Erythroblast (primary cell): ENCODE measurements around the gene NHLRC4.

Source experiments
- GATA1 ChIP-seq: IDR thresholded peaks from 2 replicates; pipeline ENCODE4 v1.6.1; 2011; ENCODE audit warnings: low read depth, mild to moderate bottlenecking, control low read depth, low read length, moderate library complexity
- POLR2A ChIP-seq: IDR thresholded peaks from 2 replicates; pipeline ENCODE4 v1.6.1; 2011; ENCODE audit warnings: mild to moderate bottlenecking, low read length

- TF ChIP-seq POLR2A (peak; percentile 6), GATA1 (no peak)
Observed at GRCh38 chr16:578870-579405, 12.1 kb downstream of the NHLRC4 start.
